Endodermal cell (in vitro differentiated cells): Measurements from ENCODE around the gene RINL. TPM values are rescaled to one million over a fixed set of nuclear protein-coding genes. Genes with fewer than 3 reads are reported as not detected.

Source experiments
- DNase-seq: peaks from one replicate; pipeline ENCODE4 v3.0.0-alpha.2; 2017
- H3K27ac ChIP-seq: 2 replicates; pipeline ENCODE4 v1.5.1; 2013; ENCODE audit warnings: mild to moderate bottlenecking, low read depth, low read length, moderate library complexity
- H3K27me3 ChIP-seq: 2 replicates; pipeline ENCODE4 v1.6.1; 2013; ENCODE audit warnings: mild to moderate bottlenecking, low read length, moderate library complexity; ENCODE audit not compliant: insufficient read depth, control insufficient read depth, poor library complexity, severe bottlenecking
- H3K36me3 ChIP-seq: 2 replicates; pipeline ENCODE4 v1.7.0; 2013; ENCODE audit warnings: mild to moderate bottlenecking, low read length, moderate library complexity; ENCODE audit not compliant: control insufficient read depth, insufficient read depth
- H3K4me1 ChIP-seq: one replicate; pipeline ENCODE4 v1.7.0; 2013; ENCODE audit warnings: low read length; ENCODE audit not compliant: control insufficient read depth, insufficient read depth
- H3K4me3 ChIP-seq: 2 replicates; pipeline ENCODE4 v1.5.1; 2013; ENCODE audit warnings: mild to moderate bottlenecking, low read length, moderate library complexity
- H3K9ac ChIP-seq: 2 replicates; pipeline ENCODE4 v1.6.1; 2013; ENCODE audit warnings: mild to moderate bottlenecking, low read length, moderate library complexity; ENCODE audit not compliant: poor library complexity, severe bottlenecking; ENCODE audit errors: extremely low read depth
- H3K9me3 ChIP-seq: 2 replicates; pipeline ENCODE4 v1.6.1; 2013; ENCODE audit warnings: mild to moderate bottlenecking, low read length, moderate library complexity; ENCODE audit not compliant: control insufficient read depth
- H3K27ac Mint-ChIP-seq: 2 replicates; pipeline ENCODE4 v1.8.0; 2020; ENCODE audit warnings: mixed read lengths
- H3K27me3 Mint-ChIP-seq: 2 replicates; pipeline ENCODE4 v1.8.0; 2021; ENCODE audit warnings: mild to moderate bottlenecking, mixed read lengths; ENCODE audit not compliant: insufficient read depth
- H3K36me3 Mint-ChIP-seq: 2 replicates; pipeline ENCODE4 v1.8.0; 2020; ENCODE audit warnings: low read depth, mixed read lengths
- H3K4me1 Mint-ChIP-seq: 2 replicates; pipeline ENCODE4 v1.8.0; 2020; ENCODE audit warnings: mixed read lengths
- H3K4me3 Mint-ChIP-seq: 2 replicates; pipeline ENCODE4 v1.8.0; 2020; ENCODE audit warnings: mild to moderate bottlenecking, moderate library complexity, mixed read lengths
- H3K9me3 Mint-ChIP-seq: 2 replicates; pipeline ENCODE4 v1.8.0; 2020; ENCODE audit warnings: mild to moderate bottlenecking, mixed read lengths
- CTCF ChIP-seq: fragments of 200-600 bp; sonication (generic); conservative IDR thresholded peaks from 2 replicates; pipeline ENCODE4 v1.5.0; 2021; ENCODE audit warnings: antibody characterized with exemption, mild to moderate bottlenecking
- WGBS, 2 experiments: methylation state at CpG; one replicate each; pipeline versions ENCODE4 v1.1.5 to v1.1.7; 2013; ENCODE audit warnings: missing lambda C conversion rate in 2 of 2, mixed read lengths in 1 of 2; ENCODE audit not compliant: insufficient coverage in 1 of 2, insufficient read length in 1 of 2; 5-methylcytosine and 5-hydroxymethylcytosine counted together
- total RNA-seq, 2 donors: library from RNA; stranded (reverse); fragmentation: NEBNext Ultra II Directional in 1 of 2; extraction: Animal tissue kit (Norgen Biotek cat#: 25700) in 1 of 2; gene quantifications; 2 replicates in 1 of 2; 3 replicates in 1 of 2; pipeline ENCODE4 v1.2.1, GENCODE V29; 2021

The RINL gene
- total RNA-seq, 2 donors from 2014 or later: 4.8 to 6.7 TPM

GRCh38 chr19:38870612-38871011, 7.5 kb downstream of the RINL start:
- WGBS, 2 experiments: 88 to 90% methylated on average over 10 to 19 of the region's 19 CpGs
- no peak for TF ChIP-seq CTCF
- no peaks in the 10 kb centered on the region for H3K9me3 Mint-ChIP-seq
- no peaks in the 10 kb centered on the region for H3K9me3 ChIP-seq
- H3K27me3 Mint-ChIP-seq: peaks cover 16% of the 10 kb centered on the region
- H3K27me3 ChIP-seq: no peaks in the 10 kb centered on the region
- DNase-seq: no peak
- H3K4me1 ChIP-seq: no peaks in the 10 kb centered on the region
- no peak overlapping the region for H3K27ac Mint-ChIP-seq
- no peak overlapping the region for H3K4me3 ChIP-seq
- H3K27ac ChIP-seq: no peak overlapping the region
- no peaks in the 10 kb centered on the region for H3K36me3 ChIP-seq
- H3K4me1 Mint-ChIP-seq: peaks cover 2% of the 10 kb centered on the region
- peak overlapping the region; percentile 64 for H3K4me3 Mint-ChIP-seq
- no peaks in the 10 kb centered on the region for H3K36me3 Mint-ChIP-seq
- H3K9ac ChIP-seq: no peak overlapping the region

- DNase-seq: peak; percentile 91
- 23 to 31% methylated on average over 5 to 58 of the region's 62 CpGs for WGBS, 2 experiments
- Mint-ChIP-seq H3K4me3 (peak overlapping the region; percentile 64), H3K27ac (peak overlapping the region; percentile 41), H3K36me3 (no peaks in the 10 kb centered on the region), H3K27me3 (peaks cover 16% of the 10 kb centered on the region), H3K4me1 (peaks cover 2% of the 10 kb centered on the region), H3K9me3 (no peaks in the 10 kb centered on the region)
- H3K27ac ChIP-seq: no peak overlapping the region
- no peaks in the 10 kb centered on the region for H3K36me3 ChIP-seq
- no peaks in the 10 kb centered on the region for H3K9me3 ChIP-seq
- no peak overlapping the region for H3K9ac ChIP-seq
- H3K4me3 ChIP-seq: peak overlapping the region; percentile 73
- H3K27me3 ChIP-seq: no peaks in the 10 kb centered on the region
- TF ChIP-seq CTCF: peak; percentile 91
- no peaks in the 10 kb centered on the region for H3K4me1 ChIP-seq
Measured at GRCh38 chr19:38869836-38870607, 8.1 kb downstream of the RINL start.

DNA sequence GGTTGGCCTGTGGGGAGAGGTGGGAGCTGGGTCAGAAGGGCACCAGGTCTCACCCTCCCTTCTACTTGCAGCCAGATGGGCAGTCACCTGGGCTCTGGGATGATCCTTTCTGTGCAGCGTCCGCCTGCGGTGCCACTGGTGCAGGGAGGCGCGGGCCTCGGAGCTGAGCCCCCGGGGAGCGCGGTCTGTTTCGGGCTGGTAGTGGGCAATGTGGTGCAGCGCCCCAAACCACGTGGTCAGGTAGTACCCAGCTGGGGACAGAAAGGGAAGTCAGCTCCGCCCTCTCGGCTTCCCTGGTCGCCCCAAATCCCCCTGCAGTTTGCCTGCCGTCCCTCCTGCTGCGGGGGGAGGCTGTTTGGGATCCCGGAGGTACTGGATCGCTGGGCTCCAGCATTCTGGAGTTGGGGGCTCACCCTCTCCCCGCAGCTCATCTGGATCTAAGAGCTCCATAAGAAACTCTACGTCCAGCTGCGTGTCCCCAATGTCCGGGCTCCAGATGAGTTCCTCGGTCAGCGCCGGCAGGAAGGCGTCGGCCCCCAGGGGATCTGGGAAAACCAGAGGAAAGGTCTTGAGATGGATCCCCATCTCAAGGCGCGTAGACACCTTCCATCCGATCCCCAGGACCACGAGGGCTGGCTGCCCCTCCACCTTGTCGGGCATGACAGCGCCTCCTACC, 8.8 kb downstream of the RINL start:
- H3K4me3 ChIP-seq: peak overlapping the region; percentile 73
- no peak for TF ChIP-seq CTCF
- no peaks in the 10 kb centered on the region for H3K36me3 ChIP-seq
- WGBS, 2 experiments: 64 to 73% methylated on average over 16 to 34 of the region's 34 CpGs
- Mint-ChIP-seq H3K4me3 (peak overlapping the region; percentile 64), H3K27ac (peak overlapping the region; percentile 41), H3K36me3 (no peaks in the 10 kb centered on the region), H3K4me1 (peaks cover 2% of the 10 kb centered on the region), H3K9me3 (no peaks in the 10 kb centered on the region), H3K27me3 (peaks cover 16% of the 10 kb centered on the region)
- no peaks in the 10 kb centered on the region for H3K27me3 ChIP-seq
- no peak overlapping the region for H3K9ac ChIP-seq
- DNase-seq: no peak
- no peaks in the 10 kb centered on the region for H3K9me3 ChIP-seq
- H3K27ac ChIP-seq: no peak overlapping the region
- H3K4me1 ChIP-seq: no peaks in the 10 kb centered on the region
